GM08714 (cell line): Measurements from ENCODE around the gene AMPD2.

Experiments
- H3K4me3 ChIP-seq: fragments of 200-500 bp; sonication (Bioruptor generic); 2 replicates; pipeline ENCODE4 v1.5.1; 2014; ENCODE audit warnings: mild to moderate bottlenecking, low read length, inconsistent platforms
- ZNF274 ChIP-seq: IDR thresholded peaks from 2 replicates; pipeline ENCODE4 v1.6.1; 2012; ENCODE audit warnings: mild to moderate bottlenecking, low read depth, low read length

The AMPD2 gene

GRCh38 chr1:109622137-109622892 lies 2.7 kb downstream of the AMPD2 start:
- H3K4me3 ChIP-seq = no peak overlapping the region; the same call in 1 of the 2 replicates
- no peak for TF ChIP-seq ZNF274

- H3K4me3 ChIP-seq = no peak overlapping the region
- no peak for TF ChIP-seq ZNF274
These were observed 3.3 kb downstream of the AMPD2 start for GRCh38 chr1:109622895-109623294.

- no peak for TF ChIP-seq ZNF274
- H3K4me3 ChIP-seq = peak overlapping the region; percentile 1; the same call in 1 of the 2 replicates
These were observed 4.0 kb downstream of the AMPD2 start for GRCh38 chr1:109623601-109624161.

- peak overlapping the region; percentile 3; the same call in 1 of the 2 replicates for H3K4me3 ChIP-seq
- no peak for TF ChIP-seq ZNF274
These were observed 4.8 kb downstream of the AMPD2 start for GRCh38 chr1:109624201-109625010.

GRCh38 chr1:109625176-109625575 lies 5.5 kb downstream of the AMPD2 start:
- TF ChIP-seq ZNF274 = no peak
- H3K4me3 ChIP-seq = no peak overlapping the region

GRCh38 chr1:109625601-109626560 lies 6.2 kb downstream of the AMPD2 start:
- TF ChIP-seq ZNF274 = no peak
- H3K4me3 ChIP-seq = no peak overlapping the region

GRCh38 chr1:109626682-109627408 lies 7.2 kb downstream of the AMPD2 start:
- no peak for TF ChIP-seq ZNF274

GRCh38 chr1:109627692-109628399 lies 8.2 kb downstream of the AMPD2 start:
- H3K4me3 ChIP-seq = no peak overlapping the region
- no peak for TF ChIP-seq ZNF274

More at GRCh38 chr1:109626682-109627408, 7.2 kb downstream of the AMPD2 start:
- no peak overlapping the region for H3K4me3 ChIP-seq

GRCh38 chr1:109628540-109629321 lies 9.1 kb downstream of the AMPD2 start:
- no peak overlapping the region for H3K4me3 ChIP-seq
- TF ChIP-seq ZNF274 = no peak

- TF ChIP-seq ZNF274 = no peak
- no peak overlapping the region for H3K4me3 ChIP-seq
These were observed 9.9 kb downstream of the AMPD2 start for GRCh38 chr1:109629372-109630030.
